NCI-H2171 (cell line): ENCODE measurements around the gene SEMA3B.

Experiments
- DNase-seq: peaks from one replicate; lab custom pipeline; 2025; lab: John Stamatoyannopoulos, UW

SEMA3B gene

GRCh38 chr3:50317300-50317699, 48.4 kb downstream of the SEMA3B start:
- no peak for DNase-seq

GRCh38 chr3:50318163-50318562, 49.2 kb downstream of the SEMA3B start:
- no peak for DNase-seq

GRCh38 chr3:50318615-50319014, 49.7 kb downstream of the SEMA3B start:
- no peak for DNase-seq

GRCh38 chr3:50319181-50319893, 50.4 kb downstream of the SEMA3B start:
- DNase-seq = no peak

GRCh38 chr3:50319894-50320625, 51.1 kb downstream of the SEMA3B start:
- DNase-seq = no peak

- peak; percentile 61 for DNase-seq
These were observed 51.9 kb downstream of the SEMA3B start for GRCh38 chr3:50320853-50321335.

- DNase-seq = peak; percentile 73
These were observed 52.6 kb downstream of the SEMA3B start for GRCh38 chr3:50321336-50322114.

- no peak for DNase-seq
These were observed 53.1 kb downstream of the SEMA3B start for GRCh38 chr3:50322115-50322385.

- no peak for DNase-seq
These were observed 53.6 kb downstream of the SEMA3B start, which contains the start of gene HYAL2 for GRCh38 chr3:50322386-50323091. Gene HYAL2 (minus strand): TSS chr3:50322745. CDS start chr3:50320489, 2,256 bp downstream.

GRCh38 chr3:50323092-50323600, 54.2 kb downstream of the SEMA3B start:
- no peak for DNase-seq

- DNase-seq = no peak
These were observed 54.8 kb downstream of the SEMA3B start for GRCh38 chr3:50323614-50324199.

GRCh38 chr3:50324351-50325112, 55.6 kb downstream of the SEMA3B start:
- DNase-seq = no peak

- DNase-seq = no peak
These were observed 56.1 kb downstream of the SEMA3B start for GRCh38 chr3:50325113-50325480.

- no peak for DNase-seq
These were observed 56.7 kb downstream of the SEMA3B start for GRCh38 chr3:50325497-50326181.

- DNase-seq = no peak
These were observed 57.2 kb downstream of the SEMA3B start for GRCh38 chr3:50326182-50326541.

GRCh38 chr3:50327129-50327528, 58.2 kb downstream of the SEMA3B start:
- no peak for DNase-seq
